Measurements from ENCODE around the gene ZNF441.
"Not testable (repeated sequence)": the region's sequence is repeated elsewhere in the genome, so short reads cannot be mapped to it uniquely, and the experiment has no call there.

Gene ZNF441

DNA sequence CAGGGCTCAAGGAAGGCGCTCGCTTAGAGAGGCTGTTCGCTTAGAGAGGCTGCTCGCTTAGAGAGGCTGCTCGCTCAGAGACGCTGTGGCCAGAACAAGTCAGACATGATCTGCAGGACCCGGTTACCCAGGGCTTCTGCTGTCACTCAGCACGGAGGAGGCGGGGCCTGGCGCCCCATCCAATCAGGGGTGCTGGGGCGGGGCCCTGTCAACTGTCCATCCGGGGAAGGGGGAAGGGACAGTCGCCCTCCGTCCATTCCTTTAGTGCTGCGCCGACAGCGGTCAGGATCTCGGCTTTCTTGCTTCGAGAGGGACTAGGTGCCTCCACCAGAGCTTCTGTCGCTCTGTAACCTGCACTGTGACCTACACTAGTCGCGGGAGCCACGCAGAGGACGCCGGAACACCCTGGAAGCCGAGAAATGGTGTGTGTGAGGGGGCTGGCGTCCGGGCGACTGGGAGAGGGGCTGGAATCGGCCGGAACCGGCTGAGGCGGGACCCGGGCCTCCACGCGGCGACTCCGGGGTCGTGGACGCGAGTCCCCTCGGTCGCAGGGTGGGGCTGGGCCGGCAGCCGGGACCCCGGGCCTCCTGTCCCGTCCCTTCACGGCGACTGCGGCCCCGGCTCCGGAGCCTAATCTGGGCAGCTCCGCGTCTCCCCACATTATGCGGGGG lies 47.4 kb downstream of the ZNF441 start, which contains the start of gene ZNF440:
TSS of gene ZNF440 (plus strand) at position 245 of the 671 bp plus-strand sequence. CDS start at position 420, 175 bp downstream.
- Histone ChIP-seq H3K9me3 (ENCODE audit: control insufficient read depth, low read length) (peaks cover 8% of the 10 kb centered on the region), H3K36me3 (ENCODE audit: control insufficient read depth, insufficient read depth, low read length, severe bottlenecking) (no peaks in the 10 kb centered on the region), H3K4me3 (ENCODE audit: low read length) (peak within 1 kb of the TSS; percentile 91), H3K9ac (ENCODE audit: low read length) (peak within 1 kb of the TSS; percentile 93), H3K27me3 (replicated peaks; ENCODE audit: control insufficient read depth, insufficient read depth, low read length) (no peaks in the 10 kb centered on the region), H3K4me1 (ENCODE audit: control insufficient read depth, insufficient read depth, low read length) (peaks cover 4% of the 10 kb centered on the region)
- DNase-seq (ENCODE audit: low read depth) = peak; percentile 97

DNA sequence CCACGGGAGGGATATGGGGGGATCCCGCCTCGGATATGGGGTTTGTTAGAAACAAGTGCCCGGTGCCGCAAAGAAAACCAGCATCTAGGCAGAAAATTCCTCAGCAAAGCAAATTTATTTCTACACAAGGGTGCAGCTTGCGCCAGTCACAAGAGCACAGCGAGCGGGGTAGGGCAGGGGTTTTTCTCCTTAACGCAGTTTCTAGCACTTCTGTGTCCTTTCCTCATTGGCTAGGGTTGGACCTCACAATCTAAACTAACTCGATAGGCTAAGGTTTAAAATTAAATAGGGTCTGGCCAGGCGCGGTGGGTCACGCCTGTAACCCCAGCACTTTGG lies 47.9 kb downstream of the ZNF441 start:
- H3K4me3 ChIP-seq (ENCODE audit: low read length) = peak overlapping the region; percentile 91
- peak overlapping the region; percentile 93 for H3K9ac ChIP-seq (ENCODE audit: low read length)
- peak; percentile 58 for DNase-seq (ENCODE audit: low read depth)

DNA sequence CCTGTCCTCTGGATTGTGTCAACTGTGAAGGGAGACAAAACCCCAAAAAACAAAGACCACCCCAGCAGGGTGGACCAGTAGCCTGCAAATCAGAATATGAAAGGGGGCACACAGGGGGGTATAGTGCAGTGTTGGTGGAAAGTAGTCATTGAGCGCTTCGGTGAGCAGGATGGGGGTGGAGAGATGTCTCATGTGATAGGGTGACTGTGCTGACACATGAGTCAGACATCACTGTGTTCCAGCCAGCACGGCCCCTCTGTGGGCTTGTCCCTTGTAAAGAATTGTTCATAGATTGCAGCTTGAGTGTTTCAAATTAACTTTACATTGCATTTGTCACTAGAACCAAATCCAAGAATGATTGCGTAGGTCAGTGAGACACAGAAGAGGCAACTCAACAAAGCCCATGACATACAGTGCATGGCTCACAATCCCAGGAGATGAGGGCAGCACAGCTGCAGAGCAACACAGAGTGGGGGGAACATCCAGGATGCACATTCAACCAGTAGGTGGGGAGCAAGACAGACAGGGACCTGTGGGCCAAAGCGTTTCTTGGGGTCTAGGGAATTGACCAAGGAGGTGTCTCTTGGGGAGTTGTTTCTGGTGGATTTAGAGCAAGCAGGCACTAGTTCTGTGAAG lies 54.8 kb downstream of the ZNF441 start:
- Histone ChIP-seq H3K27me3 (replicated peaks; ENCODE audit: control insufficient read depth, insufficient read depth, low read length) (no peaks in the 10 kb centered on the region), H3K9me3 (ENCODE audit: control insufficient read depth, low read length) (no peaks in the 10 kb centered on the region), H3K4me1 (ENCODE audit: control insufficient read depth, insufficient read depth, low read length) (no peaks in the 10 kb centered on the region), H3K4me3 (ENCODE audit: low read length) (no peak overlapping the region), H3K36me3 (ENCODE audit: control insufficient read depth, insufficient read depth, low read length, severe bottlenecking) (peaks cover 11% of the 10 kb centered on the region), H3K9ac (ENCODE audit: low read length) (no peak overlapping the region)
- DNase-seq (ENCODE audit: low read depth) = peak; percentile 7

More for the DNA sequence above, 47.9 kb downstream of the ZNF441 start:
- Histone ChIP-seq H3K4me1 (ENCODE audit: control insufficient read depth, insufficient read depth, low read length) (peaks cover 4% of the 10 kb centered on the region), H3K36me3 (ENCODE audit: control insufficient read depth, insufficient read depth, low read length, severe bottlenecking) (peaks cover 4% of the 10 kb centered on the region), H3K27me3 (replicated peaks; ENCODE audit: control insufficient read depth, insufficient read depth, low read length) (no peaks in the 10 kb centered on the region), H3K9me3 (ENCODE audit: control insufficient read depth, low read length) (peaks cover 3% of the 10 kb centered on the region)

DNA sequence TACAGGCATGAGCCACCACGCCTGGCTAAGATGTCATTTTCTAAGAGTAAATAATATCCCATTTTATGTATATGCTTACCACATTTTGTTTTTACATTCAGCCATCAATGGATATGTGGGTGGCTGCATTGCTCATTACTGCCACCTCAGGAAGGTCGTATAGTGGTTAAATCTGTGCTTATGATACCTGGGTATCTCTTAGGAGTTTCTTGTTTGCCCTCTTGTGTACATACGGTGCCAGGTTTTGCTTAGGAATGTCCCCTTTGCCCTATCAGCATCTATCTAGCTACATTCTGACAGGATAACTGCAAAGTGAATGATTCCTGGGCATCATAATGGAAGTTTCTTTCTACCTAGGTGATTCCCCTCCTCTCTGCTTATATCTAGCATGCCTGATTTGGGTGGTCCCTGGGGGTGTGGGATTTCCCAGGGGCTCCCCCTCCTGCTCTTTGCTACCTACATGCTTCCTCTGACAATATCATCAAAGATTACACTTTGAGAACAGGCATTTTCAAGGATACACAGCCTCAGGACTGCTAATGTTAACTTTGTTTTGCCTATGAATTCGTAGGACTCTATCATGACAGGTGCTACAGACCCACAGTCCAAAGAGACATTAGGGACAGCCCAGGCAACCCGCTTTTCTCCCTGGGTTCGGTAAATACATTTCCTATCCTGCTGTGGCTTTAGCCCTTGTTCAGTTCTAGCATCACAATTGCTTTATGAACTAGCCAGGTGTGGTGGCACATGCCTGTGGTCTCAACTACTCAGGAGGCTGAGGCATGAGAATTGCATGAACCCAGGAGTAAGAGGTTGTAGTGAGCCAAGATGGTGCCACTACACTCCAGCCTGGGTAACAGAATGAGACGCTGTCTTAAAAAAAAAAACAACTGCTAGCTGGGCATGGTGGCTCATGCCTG lies 62.4 kb downstream of the ZNF441 start:
- H3K4me1 ChIP-seq (ENCODE audit: control insufficient read depth, insufficient read depth, low read length); H3K4me3 ChIP-seq (ENCODE audit: low read length); H3K27me3 ChIP-seq (replicated peaks; ENCODE audit: control insufficient read depth, insufficient read depth, low read length); DNase-seq (ENCODE audit: low read depth); H3K9ac ChIP-seq (ENCODE audit: low read length): not testable (repeated sequence)
- Histone ChIP-seq H3K9me3 (ENCODE audit: control insufficient read depth, low read length) (peaks cover 60% of the 10 kb centered on the region), H3K36me3 (ENCODE audit: control insufficient read depth, insufficient read depth, low read length, severe bottlenecking) (peaks cover 61% of the 10 kb centered on the region)

DNA sequence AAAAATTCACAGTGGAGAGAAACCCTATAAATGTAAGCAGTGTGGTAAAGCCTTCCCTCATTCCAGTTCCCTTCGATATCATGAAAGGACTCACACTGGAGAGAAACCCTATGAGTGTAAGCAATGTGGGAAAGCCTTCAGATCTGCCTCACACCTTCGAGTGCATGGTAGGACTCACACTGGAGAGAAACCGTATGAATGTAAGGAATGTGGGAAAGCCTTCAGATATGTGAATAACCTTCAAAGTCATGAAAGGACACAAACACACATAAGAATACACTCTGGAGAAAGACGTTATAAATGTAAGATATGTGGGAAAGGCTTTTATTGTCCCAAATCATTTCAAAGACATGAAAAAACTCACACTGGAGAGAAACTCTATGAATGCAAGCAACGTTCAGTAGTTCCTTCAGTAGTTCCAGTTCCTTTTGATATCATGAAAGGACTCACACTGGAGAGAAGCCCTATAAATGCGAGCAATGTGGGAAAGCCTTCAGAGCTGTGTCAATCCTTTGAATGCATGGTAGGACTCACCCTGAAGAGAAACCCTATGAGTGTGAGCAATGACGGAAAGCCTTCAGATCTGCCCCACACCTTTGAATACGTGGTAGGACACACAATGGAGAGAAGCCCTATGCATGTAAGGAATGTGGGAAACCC lies 65.6 kb downstream of the ZNF441 start:
- Histone ChIP-seq H3K27me3 (replicated peaks; ENCODE audit: control insufficient read depth, insufficient read depth, low read length) (no peaks in the 10 kb centered on the region), H3K9ac (ENCODE audit: low read length) (no peak overlapping the region), H3K9me3 (ENCODE audit: control insufficient read depth, low read length) (peaks cover 84% of the 10 kb centered on the region), H3K36me3 (ENCODE audit: control insufficient read depth, insufficient read depth, low read length, severe bottlenecking) (peaks cover 68% of the 10 kb centered on the region), H3K4me3 (ENCODE audit: low read length) (peak overlapping the region; percentile 62), H3K4me1 (ENCODE audit: control insufficient read depth, insufficient read depth, low read length) (no peaks in the 10 kb centered on the region)
- no peak for DNase-seq (ENCODE audit: low read depth)

DNA sequence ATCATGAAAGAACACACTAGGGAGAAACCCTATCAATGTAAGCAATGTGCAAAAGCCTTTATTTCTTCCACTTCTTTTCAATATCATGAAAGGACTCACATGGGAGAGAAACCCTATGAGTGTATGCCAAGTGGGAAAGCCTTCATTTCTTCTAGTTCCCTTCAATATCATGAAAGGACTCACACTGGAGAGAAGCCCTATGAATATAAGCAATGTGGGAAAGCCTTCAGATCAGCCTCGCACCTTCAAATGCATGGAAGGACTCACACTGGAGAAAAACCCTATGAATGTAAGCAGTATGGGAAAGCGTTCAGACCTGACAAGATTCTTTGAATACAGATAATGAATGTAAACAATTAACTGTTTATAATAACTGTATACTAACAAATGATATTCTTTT lies 66.7 kb downstream of the ZNF441 start:
- Histone ChIP-seq H3K4me3 (ENCODE audit: low read length) (peak overlapping the region; percentile 62), H3K9ac (ENCODE audit: low read length) (no peak overlapping the region), H3K4me1 (ENCODE audit: control insufficient read depth, insufficient read depth, low read length) (no peaks in the 10 kb centered on the region), H3K27me3 (replicated peaks; ENCODE audit: control insufficient read depth, insufficient read depth, low read length) (no peaks in the 10 kb centered on the region), H3K9me3 (ENCODE audit: control insufficient read depth, low read length) (peaks cover 85% of the 10 kb centered on the region), H3K36me3 (ENCODE audit: control insufficient read depth, insufficient read depth, low read length, severe bottlenecking) (peaks cover 64% of the 10 kb centered on the region)
- no peak for DNase-seq (ENCODE audit: low read depth)

Measured in adipocyte (in vitro differentiated cells).